HepG2 (cell line): Measurements from ENCODE around the gene TIFAB. TPM values are rescaled to one million over a fixed set of nuclear protein-coding genes. Genes with fewer than 3 reads are reported as not detected.

Source experiments
- ARID4A ChIP-seq: sonication (generic); formaldehyde crosslinking; IDR thresholded peaks from 2 replicates; pipeline ENCODE4 v1.5.0; 2020; ENCODE audit warnings: mild to moderate bottlenecking, missing genetic modification reagents, borderline replicate concordance
- CSRNP2 ChIP-seq: sonication (generic); formaldehyde crosslinking; conservative IDR thresholded peaks from 2 replicates; pipeline ENCODE4 v1.8.0; 2022; ENCODE audit warnings: low read depth, missing genetic modification reagents
- PCBP2 ChIP-seq: fragments of 200-400 bp; formaldehyde crosslinking; optimal IDR thresholded peaks from 2 replicates; pipeline ENCODE3; 2018; ENCODE audit warnings: low read length, low read depth; ENCODE audit not compliant: poor library complexity, severe bottlenecking
- SOX13 ChIP-seq, 3 experiments: fragments of 450-650 bp in 1 of 3; sonication (generic) in 1 of 3; formaldehyde crosslinking in 1 of 3; IDR thresholded peaks in 2 of 3; conservative IDR thresholded peaks in 1 of 3; 2 replicates each; pipeline versions ENCODE4 v1.5.0 to v1.6.1; 2016 to 2020; ENCODE audit warnings: antibody characterized with exemption in 1 of 3, mild to moderate bottlenecking in 1 of 3, missing compliant biosample characterization in 1 of 3, missing genetic modification reagents in 1 of 3, moderate library complexity in 1 of 3
- SP140L ChIP-seq: sonication (generic); formaldehyde crosslinking; IDR thresholded peaks from 2 replicates; pipeline ENCODE4 v1.4.0; 2020; ENCODE audit warnings: missing genetic modification reagents, borderline replicate concordance
- ZGPAT ChIP-seq: IDR thresholded peaks from 2 replicates; pipeline ENCODE4 v1.6.1; 2016; ENCODE audit warnings: mild to moderate bottlenecking
- ZHX2 ChIP-seq, 2 experiments: sonication (generic) in 1 of 2; formaldehyde crosslinking in 1 of 2; IDR thresholded peaks; 2 replicates each; pipeline versions ENCODE4 v1.6.1 to v1.9.0; 2014 to 2022; ENCODE audit warnings: antibody characterized with exemption in 1 of 2, borderline replicate concordance in 1 of 2, inconsistent platforms in 1 of 2, low read depth in 1 of 2, missing genetic modification reagents in 1 of 2
- ZKSCAN5 ChIP-seq: sonication (generic); formaldehyde crosslinking; IDR thresholded peaks from 2 replicates; pipeline ENCODE4 v1.5.1; 2020; ENCODE audit warnings: mild to moderate bottlenecking, missing genetic modification reagents
- ZNF383 ChIP-seq: sonication (generic); formaldehyde crosslinking; IDR thresholded peaks from 2 replicates; pipeline ENCODE4 v1.4.0; 2020; ENCODE audit warnings: missing genetic modification reagents, mild to moderate bottlenecking, borderline replicate concordance
- ZNF460 ChIP-seq: sonication (generic); formaldehyde crosslinking; IDR thresholded peaks from 2 replicates; pipeline ENCODE4 v1.5.1; 2020; ENCODE audit warnings: missing genetic modification reagents, mild to moderate bottlenecking, borderline replicate concordance
- ZNF660 ChIP-seq: sonication (generic); formaldehyde crosslinking; IDR thresholded peaks from 2 replicates; pipeline ENCODE4 v1.5.1; 2020; ENCODE audit warnings: mild to moderate bottlenecking, low read depth, missing genetic modification reagents, borderline replicate concordance
- ZNF883 ChIP-seq: sonication (generic); formaldehyde crosslinking; IDR thresholded peaks from 2 replicates; pipeline ENCODE4 v1.5.1; 2020; ENCODE audit warnings: mild to moderate bottlenecking, missing genetic modification reagents; ENCODE audit errors: not compliant biosample characterization
- polyA plus RNA-seq, 8 experiments: library from polyadenylated mRNA; depleted of rRNA in 3 of 8; stranded (reverse) in 7 of 8; unstranded in 1 of 8; fragments of >200 nt; fragmentation: Illumina TruSeq in 4 of 8; extraction: Trizol in 4 of 8; gene quantifications; 2 replicates each; pipeline versions ENCODE4 v1.2.1 to v1.2.3, GENCODE V29; 2011 to 2016; ENCODE audit warnings: low read depth in 4 of 8, missing spikeins in 1 of 8, mixed read lengths in 1 of 8; ENCODE audit not compliant: insufficient read depth in 1 of 8
- total RNA-seq, 5 experiments: library from RNA; depleted of rRNA; stranded (reverse); fragments of >200 nt; fragmentation: Illumina TruSeq; extraction: Trizol; gene quantifications; 2 replicates each; pipeline ENCODE4 v1.2.3, GENCODE V29; 2016; ENCODE audit warnings: low read depth in 1 of 5

TIFAB gene
- total and polyA plus RNA-seq, 2 of the 13 experiments (the other 11 are each of a cell fraction or from before 2014, with no cell fraction given) = not detected

- TF ChIP-seq CSRNP2 = no peak
- no peak for TF ChIP-seq ZNF460
- no peak for TF ChIP-seq ZNF383 (CRISPR knock-in tag)
- TF ChIP-seq PCBP2 = no peak
- TF ChIP-seq ZHX2 (IDR thresholded peaks at IDR 0.05; ENCODE audit: low read depth) = no peak
- no peak for TF ChIP-seq ZHX2 (CRISPR knock-in tag; IDR thresholded peaks at IDR 0.05; ENCODE audit: borderline replicate concordance)
- TF ChIP-seq ZNF660 (CRISPR knock-in tag) = no peak
- no peak for TF ChIP-seq SOX13 (IDR thresholded peaks at IDR 0.05)
- peak in 1 of 2 experiments; percentile 21; a peak in 1 of 4 replicates for TF ChIP-seq SOX13 (CRISPR knock-in tag; conservative IDR thresholded peaks at IDR 0.05 in 1 of 2, IDR thresholded peaks at IDR 0.05 in 1 of 2)
- no peak for TF ChIP-seq ZKSCAN5 (CRISPR knock-in tag)
- TF ChIP-seq ZGPAT (CRISPR knock-in tag) = peak; percentile 31; the same call in 1 of the 2 replicates
- TF ChIP-seq ARID4A (CRISPR knock-in tag) = 0 out of 2 replicates have a peak, but pooled peaks have one; percentile 11
- TF ChIP-seq ZNF883 (CRISPR knock-in tag) = no peak
- no peak for TF ChIP-seq SP140L (CRISPR knock-in tag)
Measured at GRCh38 chr5:135398160-135398854, 53.8 kb downstream of the TIFAB start (continued).
